Caco-2 (cell line): ENCODE results near the gene UGT1A8. TPM values are rescaled to one million over a fixed set of nuclear protein-coding genes. Genes with fewer than 3 reads are reported as not detected.

ENCODE experiments used
- BruUV-seq: library from RNA; stranded (reverse); fragments of 400-500 nt; replicated peaks from 2 replicates; lab custom pipeline; 2021; lab: Mats Ljungman, UMichigan
- CTCF ChIA-PET: fragments of 300-600 bp; sonication (Branson Sonifier 250); formaldehyde crosslinking; loops from one replicate; lab custom pipeline; 2022; ENCODE audit warnings: antibody characterized with exemption; lab: Charles Lee
- POLR2A ChIA-PET: fragments of 300-600 bp; sonication (Branson Sonifier 250); formaldehyde crosslinking; loops from one replicate; lab custom pipeline; 2022; ENCODE audit warnings: antibody characterized with exemption; lab: Charles Lee
- DNase-seq, 2 experiments: peaks; one replicate each; pipeline versions ENCODE4 v3.0.0 to v3.0.0-alpha.2; 2020 to 2022
- H3K27me3 ChIP-seq: replicated peaks from 2 replicates; pipeline ENCODE4 v1.6.0; 2011; ENCODE audit warnings: low read length; ENCODE audit not compliant: control insufficient read depth, insufficient read depth
- H3K36me3 ChIP-seq: 2 replicates; pipeline ENCODE4 v1.5.1; 2011; ENCODE audit warnings: low read length; ENCODE audit not compliant: control insufficient read depth, insufficient read depth
- H3K4me1 ChIP-seq: fragments of 250-450 bp; sonication (Bioruptor Pico); 2 replicates; pipeline ENCODE4 v1.5.1; 2020; ENCODE audit warnings: mild to moderate bottlenecking
- H3K4me3 ChIP-seq: 2 replicates; pipeline ENCODE4 v1.5.1; 2011; ENCODE audit warnings: low read depth, mild to moderate bottlenecking, control low read depth, low read length
- H3K9me3 ChIP-seq: fragments of 250-450 bp; sonication (Bioruptor Pico); 2 replicates; pipeline ENCODE4 v1.5.1; 2020; ENCODE audit warnings: mild to moderate bottlenecking, moderate library complexity
- H3K27ac Mint-ChIP-seq: one replicate; pipeline ENCODE4 v1.8.0; 2022; ENCODE audit warnings: mixed read lengths; ENCODE audit not compliant: unreplicated experiment
- H3K27me3 Mint-ChIP-seq: one replicate; pipeline ENCODE4 v1.8.0; 2022; ENCODE audit warnings: mixed read lengths; ENCODE audit not compliant: insufficient read depth, unreplicated experiment
- H3K36me3 Mint-ChIP-seq: one replicate; pipeline ENCODE4 v1.8.0; 2022; ENCODE audit warnings: mild to moderate bottlenecking, mixed read lengths; ENCODE audit not compliant: insufficient read depth, unreplicated experiment
- H3K4me1 Mint-ChIP-seq: one replicate; pipeline ENCODE4 v1.8.0; 2022; ENCODE audit warnings: low read depth, mixed read lengths; ENCODE audit not compliant: unreplicated experiment
- H3K4me3 Mint-ChIP-seq: one replicate; pipeline ENCODE4 v1.8.0; 2022; ENCODE audit warnings: mild to moderate bottlenecking, moderate library complexity, mixed read lengths; ENCODE audit not compliant: unreplicated experiment
- H3K9me3 Mint-ChIP-seq: one replicate; pipeline ENCODE4 v1.8.0; 2022; ENCODE audit warnings: mixed read lengths; ENCODE audit not compliant: unreplicated experiment
- intact Hi-C: fragments of 100-400 bp; cut with micrococcal nuclease; formaldehyde crosslinking; loops from one replicate; pipeline ENCODE4 v1.10.0; 2022; ENCODE audit not compliant: unreplicated experiment
- total RNA-seq: library from RNA; stranded (reverse); gene quantifications from 2 replicates; pipeline ENCODE4 v1.2.3, GENCODE V29; 2022
- TF ChIP-seq, protein P1 (sequence below), 2 experiments: fragments of 200-600 bp in 1 of 2; IDR thresholded peaks; 1 replicate in 1 of 2; 2 replicates in 1 of 2; pipeline versions ENCODE4 v1.5.1 to v1.8.0; 2011 to 2022; ENCODE audit warnings: antibody characterized with exemption in 1 of 2, control low read depth in 1 of 2, inconsistent platforms in 1 of 2, low read depth in 1 of 2, low read length in 1 of 2, mild to moderate bottlenecking in 1 of 2, moderate library complexity in 1 of 2; ENCODE audit not compliant: insufficient read depth in 1 of 2, severe bottlenecking in 1 of 2, unreplicated experiment in 1 of 2

UGT1A8 gene
- total RNA-seq, 1 experiment from 2014 or later: 0.50 TPM

DNA sequence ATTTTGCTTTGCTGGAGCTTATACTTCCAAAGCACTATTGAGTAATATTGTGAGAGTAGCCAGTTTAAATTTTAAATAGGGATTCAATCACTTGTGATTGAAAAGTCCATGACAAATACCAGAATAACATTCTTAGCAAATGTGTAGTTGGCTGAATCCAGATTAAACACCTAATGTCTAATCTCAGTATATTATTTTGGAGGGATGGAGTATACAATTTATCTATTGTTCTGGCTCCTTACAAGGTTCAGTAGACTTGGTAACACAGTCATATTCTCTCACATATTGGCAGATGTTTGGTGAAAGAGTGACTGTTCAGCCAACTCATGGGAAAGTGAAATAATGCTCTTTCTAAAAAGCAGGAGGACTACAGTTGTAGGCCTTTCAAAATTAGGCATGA, 56.5 kb downstream of the UGT1A8 start:
- intact Hi-C loops: no loop called here
- POLR2A ChIA-PET: no interaction called here
- Histone ChIP-seq H3K4me3 (no peak overlapping the region), H3K36me3 (no peaks in the 10 kb centered on the region), H3K9me3 (no peaks in the 10 kb centered on the region), H3K4me1 (no peaks in the 10 kb centered on the region), H3K27me3 (no peaks in the 10 kb centered on the region)
- TF ChIP-seq, protein P1, sequence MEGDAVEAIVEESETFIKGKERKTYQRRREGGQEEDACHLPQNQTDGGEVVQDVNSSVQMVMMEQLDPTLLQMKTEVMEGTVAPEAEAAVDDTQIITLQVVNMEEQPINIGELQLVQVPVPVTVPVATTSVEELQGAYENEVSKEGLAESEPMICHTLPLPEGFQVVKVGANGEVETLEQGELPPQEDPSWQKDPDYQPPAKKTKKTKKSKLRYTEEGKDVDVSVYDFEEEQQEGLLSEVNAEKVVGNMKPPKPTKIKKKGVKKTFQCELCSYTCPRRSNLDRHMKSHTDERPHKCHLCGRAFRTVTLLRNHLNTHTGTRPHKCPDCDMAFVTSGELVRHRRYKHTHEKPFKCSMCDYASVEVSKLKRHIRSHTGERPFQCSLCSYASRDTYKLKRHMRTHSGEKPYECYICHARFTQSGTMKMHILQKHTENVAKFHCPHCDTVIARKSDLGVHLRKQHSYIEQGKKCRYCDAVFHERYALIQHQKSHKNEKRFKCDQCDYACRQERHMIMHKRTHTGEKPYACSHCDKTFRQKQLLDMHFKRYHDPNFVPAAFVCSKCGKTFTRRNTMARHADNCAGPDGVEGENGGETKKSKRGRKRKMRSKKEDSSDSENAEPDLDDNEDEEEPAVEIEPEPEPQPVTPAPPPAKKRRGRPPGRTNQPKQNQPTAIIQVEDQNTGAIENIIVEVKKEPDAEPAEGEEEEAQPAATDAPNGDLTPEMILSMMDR (IDR thresholded peaks at IDR 0.05; ENCODE audit: insufficient read depth in 1 of 2, low read depth in 1 of 2, low read length in 1 of 2, severe bottlenecking in 1 of 2, unreplicated experiment in 1 of 2): no peak
- Mint-ChIP-seq H3K27me3 (no peaks in the 10 kb centered on the region), H3K9me3 (no peaks in the 10 kb centered on the region), H3K36me3 (no peaks in the 10 kb centered on the region), H3K27ac (no peak overlapping the region), H3K4me1 (no peaks in the 10 kb centered on the region), H3K4me3 (no peak overlapping the region)
- no peak for DNase-seq
- CTCF ChIA-PET: no interaction called here
- no TSS peak for BruUV-seq

DNA sequence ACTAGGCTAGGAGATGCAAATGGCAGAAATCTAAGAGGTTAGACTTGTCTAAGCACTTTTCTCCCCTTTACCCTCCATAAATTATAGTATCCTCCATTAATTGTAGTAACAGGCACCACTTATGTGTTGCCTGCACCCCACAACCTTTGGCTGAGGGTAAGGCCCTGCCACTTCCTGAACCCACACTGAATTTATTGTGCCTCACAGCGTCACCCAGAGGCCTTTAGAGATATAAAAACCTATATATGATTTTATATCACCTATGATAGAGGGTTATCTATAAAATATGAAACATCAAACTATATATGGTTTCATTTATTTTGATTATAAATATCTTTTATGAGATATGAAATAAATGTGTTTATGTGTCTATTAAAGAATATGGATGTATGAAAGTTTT, 56.9 kb downstream of the UGT1A8 start:
- Histone ChIP-seq H3K36me3 (no peaks in the 10 kb centered on the region), H3K27me3 (no peaks in the 10 kb centered on the region), H3K4me1 (no peaks in the 10 kb centered on the region), H3K9me3 (no peaks in the 10 kb centered on the region), H3K4me3 (no peak overlapping the region)
- intact Hi-C loops: no loop called here
- ChIA-PET POLR2A (no interaction called here), CTCF (no interaction called here)
- no peak for DNase-seq
- BruUV-seq: no TSS peak
- H3K9me3 Mint-ChIP-seq: no peaks in the 10 kb centered on the region
- no peaks in the 10 kb centered on the region for H3K27me3 Mint-ChIP-seq
- H3K4me3 Mint-ChIP-seq: no peak overlapping the region
- H3K36me3 Mint-ChIP-seq: no peaks in the 10 kb centered on the region
- TF ChIP-seq, protein P1 (IDR thresholded peaks at IDR 0.05; ENCODE audit: insufficient read depth in 1 of 2, low read depth in 1 of 2, low read length in 1 of 2, severe bottlenecking in 1 of 2, unreplicated experiment in 1 of 2): no peak
- H3K27ac Mint-ChIP-seq: no peak overlapping the region
- no peaks in the 10 kb centered on the region for H3K4me1 Mint-ChIP-seq

DNA sequence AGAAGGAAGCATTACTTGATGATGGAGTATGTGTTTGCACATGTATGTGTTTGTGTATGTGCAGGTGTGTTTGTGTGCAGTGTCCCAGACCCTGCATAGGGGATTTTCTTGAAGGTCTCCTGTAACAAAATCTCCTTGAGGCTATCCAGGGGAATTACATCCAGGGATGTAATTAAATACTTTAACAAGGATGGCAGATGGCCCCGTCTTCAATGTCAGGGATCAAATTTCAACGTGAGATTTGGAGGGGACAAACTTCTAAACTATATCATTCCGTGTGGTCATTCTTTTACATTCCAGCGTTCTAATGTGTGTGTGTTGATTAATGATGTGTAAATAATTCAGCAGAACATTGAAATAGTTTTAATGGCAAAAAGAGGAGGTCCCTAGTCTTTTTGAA, 57.6 kb downstream of the UGT1A8 start:
- no peaks in the 10 kb centered on the region for H3K36me3 ChIP-seq

More for the DNA sequence above, 57.6 kb downstream of the UGT1A8 start:
- Histone ChIP-seq H3K4me3 (no peak overlapping the region), H3K4me1 (no peaks in the 10 kb centered on the region), H3K9me3 (no peaks in the 10 kb centered on the region), H3K27me3 (no peaks in the 10 kb centered on the region)
- Mint-ChIP-seq H3K4me3 (no peak overlapping the region), H3K27ac (no peak overlapping the region), H3K9me3 (no peaks in the 10 kb centered on the region), H3K27me3 (no peaks in the 10 kb centered on the region), H3K36me3 (no peaks in the 10 kb centered on the region), H3K4me1 (no peaks in the 10 kb centered on the region)
- no TSS peak for BruUV-seq
- CTCF ChIA-PET: no interaction called here
- no peak for DNase-seq
- TF ChIP-seq, protein P1 (IDR thresholded peaks at IDR 0.05; ENCODE audit: insufficient read depth in 1 of 2, low read depth in 1 of 2, low read length in 1 of 2, severe bottlenecking in 1 of 2, unreplicated experiment in 1 of 2): no peak
- intact Hi-C loops: no loop called here
- POLR2A ChIA-PET: no interaction called here
